NCI-H1092 (cell line): ENCODE results near the gene HNRNPH3.

Experiments used
- DNase-seq: peaks from one replicate; lab custom pipeline; 2025; lab: John Stamatoyannopoulos, UW

HNRNPH3 gene

GRCh38 chr10:68332259-68333057 lies 594 bp downstream of the HNRNPH3 start, which contains the start of gene PBLD:
PBLD (minus strand) TSS chr10:68332928; CDS start chr10:68306844, 26,084 bp downstream.
- DNase-seq, result peak; percentile 79

GRCh38 chr10:68333058-68333395 lies 1.2 kb downstream of the HNRNPH3 start:
- DNase-seq, result no peak

GRCh38 chr10:68333440-68334431 lies 1.9 kb downstream of the HNRNPH3 start:
- no peak for DNase-seq

- DNase-seq, result no peak
These were observed 3.0 kb downstream of the HNRNPH3 start for GRCh38 chr10:68334672-68335467.

GRCh38 chr10:68336754-68337351 lies 5.0 kb downstream of the HNRNPH3 start:
- no peak for DNase-seq

- no peak for DNase-seq
These were observed 8.7 kb downstream of the HNRNPH3 start for GRCh38 chr10:68340358-68341080.

GRCh38 chr10:68342909-68343516 lies 11.1 kb downstream of the HNRNPH3 start:
- no peak for DNase-seq

- DNase-seq, result no peak
These were observed 13.8 kb downstream of the HNRNPH3 start for GRCh38 chr10:68345621-68346020.

GRCh38 chr10:68346774-68347173 lies 14.9 kb downstream of the HNRNPH3 start:
- DNase-seq, result no peak

- DNase-seq, result no peak
These were observed 16.4 kb downstream of the HNRNPH3 start for GRCh38 chr10:68348265-68348741.

GRCh38 chr10:68353537-68353936 lies 21.7 kb downstream of the HNRNPH3 start:
- DNase-seq, result no peak

- no peak for DNase-seq
These were observed 27.3 kb downstream of the HNRNPH3 start for GRCh38 chr10:68359189-68359588.

- no peak for DNase-seq
These were observed 30.7 kb downstream of the HNRNPH3 start for GRCh38 chr10:68362590-68362989.

- DNase-seq, result no peak
These were observed 32.4 kb downstream of the HNRNPH3 start for GRCh38 chr10:68364101-68364886.

- no peak for DNase-seq
These were observed 33.7 kb downstream of the HNRNPH3 start for GRCh38 chr10:68365611-68366010.

- no peak for DNase-seq
These were observed 34.7 kb downstream of the HNRNPH3 start for GRCh38 chr10:68366600-68366999.

- no peak for DNase-seq
These were observed 35.3 kb downstream of the HNRNPH3 start for GRCh38 chr10:68367121-68367520.

- DNase-seq, result no peak
These were observed 39.7 kb downstream of the HNRNPH3 start for GRCh38 chr10:68371604-68372003.

GRCh38 chr10:68385740-68386139 lies 53.9 kb downstream of the HNRNPH3 start:
- DNase-seq, result no peak
